GM12872 (cell line): Measurements from ENCODE around the gene TMC2.

Experiments
- TF ChIP-seq, protein P1 (sequence below): IDR thresholded peaks from 3 replicates; pipeline ENCODE4 v1.5.1; 2011; ENCODE audit warnings: low read depth, mild to moderate bottlenecking, low read length, moderate library complexity; ENCODE audit not compliant: insufficient read depth

The TMC2 gene

DNA sequence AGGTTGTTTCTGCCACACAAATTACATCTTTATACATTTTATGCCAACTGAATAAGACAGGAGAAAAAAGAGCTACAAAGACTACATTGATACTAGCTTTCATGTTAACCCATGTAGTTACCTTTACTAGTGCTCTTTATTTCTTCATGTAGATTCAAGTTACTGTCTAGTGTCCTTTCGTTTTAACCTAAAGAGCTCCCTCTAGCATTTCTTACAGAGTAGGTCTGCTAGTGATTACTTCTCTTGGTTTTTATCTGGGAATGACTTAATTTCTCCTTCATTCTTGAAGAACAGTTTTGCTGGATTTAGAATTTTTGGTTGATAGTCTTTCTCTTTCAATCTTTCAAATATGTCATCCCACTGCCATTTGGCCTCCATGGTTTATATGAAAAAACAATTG is 94.9 kb downstream of the TMC2 start:
- TF ChIP-seq, protein P1, sequence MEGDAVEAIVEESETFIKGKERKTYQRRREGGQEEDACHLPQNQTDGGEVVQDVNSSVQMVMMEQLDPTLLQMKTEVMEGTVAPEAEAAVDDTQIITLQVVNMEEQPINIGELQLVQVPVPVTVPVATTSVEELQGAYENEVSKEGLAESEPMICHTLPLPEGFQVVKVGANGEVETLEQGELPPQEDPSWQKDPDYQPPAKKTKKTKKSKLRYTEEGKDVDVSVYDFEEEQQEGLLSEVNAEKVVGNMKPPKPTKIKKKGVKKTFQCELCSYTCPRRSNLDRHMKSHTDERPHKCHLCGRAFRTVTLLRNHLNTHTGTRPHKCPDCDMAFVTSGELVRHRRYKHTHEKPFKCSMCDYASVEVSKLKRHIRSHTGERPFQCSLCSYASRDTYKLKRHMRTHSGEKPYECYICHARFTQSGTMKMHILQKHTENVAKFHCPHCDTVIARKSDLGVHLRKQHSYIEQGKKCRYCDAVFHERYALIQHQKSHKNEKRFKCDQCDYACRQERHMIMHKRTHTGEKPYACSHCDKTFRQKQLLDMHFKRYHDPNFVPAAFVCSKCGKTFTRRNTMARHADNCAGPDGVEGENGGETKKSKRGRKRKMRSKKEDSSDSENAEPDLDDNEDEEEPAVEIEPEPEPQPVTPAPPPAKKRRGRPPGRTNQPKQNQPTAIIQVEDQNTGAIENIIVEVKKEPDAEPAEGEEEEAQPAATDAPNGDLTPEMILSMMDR = no peak

DNA sequence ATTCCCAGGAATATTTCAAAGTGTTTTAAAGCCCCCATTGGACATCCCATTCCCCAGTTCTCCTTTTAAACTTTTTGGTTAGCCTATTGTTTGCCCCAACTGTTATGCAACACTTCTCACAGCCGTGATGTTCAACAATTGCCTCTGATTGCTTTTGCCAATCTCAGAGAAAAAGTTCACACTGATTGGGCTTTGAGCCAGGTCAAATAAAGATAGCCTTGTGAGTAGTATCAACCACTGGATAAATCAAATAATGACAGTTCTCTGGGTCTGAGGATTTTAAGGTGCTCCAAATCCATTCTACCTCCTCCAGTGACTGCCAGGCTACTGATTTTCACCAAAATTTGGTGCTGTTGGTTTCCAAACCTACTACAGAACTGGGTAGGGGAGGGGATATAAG is 97.0 kb downstream of the TMC2 start:
- TF ChIP-seq, protein P1 = no peak

DNA sequence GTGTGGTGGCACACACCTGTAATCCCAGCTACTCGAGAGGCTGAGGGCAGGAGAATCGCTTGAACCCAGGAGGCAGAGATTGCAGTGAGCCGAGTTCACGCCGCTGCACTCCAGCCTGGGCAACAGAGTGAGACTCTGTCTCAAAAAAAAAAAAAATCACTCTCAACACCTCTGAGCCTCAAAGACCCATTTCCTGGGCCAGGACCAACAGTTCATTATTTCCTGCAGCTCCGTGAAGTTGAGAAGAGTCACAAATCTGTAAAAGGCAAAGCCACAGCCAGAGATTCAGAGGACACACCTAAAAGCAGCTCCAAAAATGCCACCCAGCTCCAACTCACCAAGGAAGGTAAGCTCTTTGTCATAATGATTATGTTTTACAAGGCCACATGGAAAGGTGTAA is 100.9 kb downstream of the TMC2 start:
- TF ChIP-seq, protein P1 = no peak

GRCh38 chr20:2640260-2640659 is 103.9 kb downstream of the TMC2 start:
- TF ChIP-seq, protein P1 = no peak

GRCh38 chr20:2640899-2641298 is 104.5 kb downstream of the TMC2 start:
- TF ChIP-seq, protein P1 = no peak

DNA sequence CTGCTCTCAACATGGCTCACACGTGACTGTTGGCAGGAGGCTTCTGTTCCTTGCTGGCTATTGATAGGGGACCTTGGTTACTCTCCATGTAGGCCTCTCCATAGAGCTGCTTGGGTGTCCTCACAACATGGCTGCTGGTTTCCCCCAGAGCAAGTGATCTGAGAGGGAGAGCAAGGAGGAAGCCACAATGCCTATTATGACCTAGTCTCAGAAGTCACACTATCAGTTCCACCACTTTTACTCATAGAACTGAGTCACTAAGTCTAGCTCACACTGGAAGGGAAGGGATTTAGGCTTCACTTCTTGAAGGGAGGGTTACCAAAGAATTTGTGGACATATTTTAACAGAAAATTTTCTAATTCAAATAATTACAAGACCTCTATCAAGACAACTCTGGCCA is 107.3 kb downstream of the TMC2 start:
- TF ChIP-seq, protein P1 = no peak

DNA sequence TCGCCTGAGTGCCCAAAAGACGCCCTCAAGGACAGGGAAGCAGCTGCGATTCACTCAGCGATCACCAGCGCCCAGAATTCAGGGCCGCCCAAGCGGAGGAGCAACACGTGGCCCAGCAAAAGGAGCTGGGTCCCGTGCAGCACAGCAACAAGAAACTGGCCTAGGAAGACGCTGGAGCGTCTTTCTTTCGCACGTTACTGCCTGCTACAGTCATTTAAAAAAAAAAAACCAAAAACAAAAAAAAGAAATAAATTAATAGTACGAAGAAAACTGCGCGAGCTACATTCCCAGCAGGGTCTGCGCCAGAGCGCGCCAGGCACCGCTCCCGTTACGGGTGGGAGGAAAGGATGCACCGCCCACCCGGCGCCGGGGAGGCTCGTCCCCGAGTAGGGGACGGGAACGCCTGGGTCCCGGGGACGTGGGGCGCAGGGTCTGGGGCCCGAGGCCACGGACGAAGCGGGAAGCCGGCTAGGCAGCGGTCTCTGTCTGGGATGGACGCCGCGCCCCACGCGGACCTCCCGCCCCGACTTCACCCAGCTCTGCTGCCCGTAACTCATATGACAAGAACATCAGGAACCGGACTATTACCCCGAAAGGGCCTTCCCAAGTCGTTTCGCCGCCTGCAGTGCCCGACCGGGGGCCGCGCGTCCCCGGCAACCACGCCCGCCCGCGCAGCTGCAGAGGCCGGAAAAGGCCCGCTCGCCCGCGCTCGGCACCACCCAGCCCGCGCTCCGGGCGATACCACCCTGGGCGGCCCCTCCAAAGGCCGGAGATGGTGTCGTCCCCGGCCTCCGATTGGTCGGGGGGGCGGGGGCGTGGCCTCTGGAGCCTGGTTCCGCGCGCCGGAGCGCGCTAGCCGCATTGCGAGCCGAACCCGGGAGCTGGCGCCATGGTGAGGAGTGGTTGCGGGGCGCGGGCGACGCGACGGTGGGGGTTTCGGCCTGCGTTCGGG is 115.7 kb downstream of the TMC2 start, which contains the start of gene NOP56:
Gene NOP56, plus strand, starts transcription at position 861 of the 952 bp plus-strand sequence. Its CDS starts 29 bp downstream, at position 890.
- TF ChIP-seq, protein P1 = no peak
